SK-N-SH treated with all-trans-retinoic acid at 6 μM for 48 hours (cell line): ENCODE results near the gene PYGM.

Source experiments
- ARNTL ChIP-seq: fragments of 450-650 bp; formaldehyde crosslinking; IDR thresholded peaks from 2 replicates; pipeline ENCODE4 v1.5.0; 2020; ENCODE audit warnings: low read depth, mild to moderate bottlenecking, moderate library complexity, borderline replicate concordance
- CREB5 ChIP-seq: fragments of 250-450 bp; sonication (Bioruptor Pico); IDR thresholded peaks from 2 replicates; pipeline ENCODE4 v1.5.1; 2020; ENCODE audit warnings: low read depth, mild to moderate bottlenecking, moderate library complexity
- CSDC2 ChIP-seq: fragments of 250-450 bp; sonication (Bioruptor Pico); IDR thresholded peaks from 2 replicates; pipeline ENCODE4 v1.5.0; 2020; ENCODE audit warnings: mild to moderate bottlenecking, moderate library complexity
- ESRRG ChIP-seq: fragments of 250-450 bp; sonication (Bioruptor Pico); IDR thresholded peaks from 2 replicates; pipeline ENCODE4 v1.6.1; 2021; ENCODE audit warnings: mild to moderate bottlenecking
- GLIS3 ChIP-seq: fragments of 250-450 bp; sonication (Bioruptor Pico); IDR thresholded peaks from 2 replicates; pipeline ENCODE4 v1.5.0; 2020; ENCODE audit warnings: mild to moderate bottlenecking, moderate library complexity
- PATZ1 ChIP-seq: fragments of 250-450 bp; sonication (Bioruptor Pico); IDR thresholded peaks from 2 replicates; pipeline ENCODE4 v1.8.0; 2020; ENCODE audit warnings: mild to moderate bottlenecking, moderate library complexity, borderline replicate concordance
- TCF4 ChIP-seq: fragments of 250-450 bp; sonication (Bioruptor Pico); IDR thresholded peaks from 2 replicates; pipeline ENCODE4 v1.8.0; 2021; ENCODE audit warnings: mild to moderate bottlenecking, moderate library complexity, borderline replicate concordance
- ZC3H10 ChIP-seq: fragments of 250-450 bp; sonication (Bioruptor Pico); IDR thresholded peaks from 2 replicates; pipeline ENCODE4 v1.5.1; 2021; ENCODE audit warnings: mild to moderate bottlenecking, moderate library complexity
- ZFP3 ChIP-seq: fragments of 250-450 bp; sonication (Bioruptor Pico); IDR thresholded peaks from 2 replicates; pipeline ENCODE4 v1.5.0; 2020; ENCODE audit warnings: mild to moderate bottlenecking, moderate library complexity
- ZFP30 ChIP-seq: fragments of 450-650 bp; formaldehyde crosslinking; IDR thresholded peaks from 2 replicates; pipeline ENCODE4 v1.5.0; 2022; ENCODE audit warnings: mild to moderate bottlenecking, moderate library complexity
- ZNF565 ChIP-seq: fragments of 450-650 bp; formaldehyde crosslinking; conservative IDR thresholded peaks from 2 replicates; pipeline ENCODE4 v1.5.0; 2020; ENCODE audit warnings: low read depth, mild to moderate bottlenecking, moderate library complexity

DNA sequence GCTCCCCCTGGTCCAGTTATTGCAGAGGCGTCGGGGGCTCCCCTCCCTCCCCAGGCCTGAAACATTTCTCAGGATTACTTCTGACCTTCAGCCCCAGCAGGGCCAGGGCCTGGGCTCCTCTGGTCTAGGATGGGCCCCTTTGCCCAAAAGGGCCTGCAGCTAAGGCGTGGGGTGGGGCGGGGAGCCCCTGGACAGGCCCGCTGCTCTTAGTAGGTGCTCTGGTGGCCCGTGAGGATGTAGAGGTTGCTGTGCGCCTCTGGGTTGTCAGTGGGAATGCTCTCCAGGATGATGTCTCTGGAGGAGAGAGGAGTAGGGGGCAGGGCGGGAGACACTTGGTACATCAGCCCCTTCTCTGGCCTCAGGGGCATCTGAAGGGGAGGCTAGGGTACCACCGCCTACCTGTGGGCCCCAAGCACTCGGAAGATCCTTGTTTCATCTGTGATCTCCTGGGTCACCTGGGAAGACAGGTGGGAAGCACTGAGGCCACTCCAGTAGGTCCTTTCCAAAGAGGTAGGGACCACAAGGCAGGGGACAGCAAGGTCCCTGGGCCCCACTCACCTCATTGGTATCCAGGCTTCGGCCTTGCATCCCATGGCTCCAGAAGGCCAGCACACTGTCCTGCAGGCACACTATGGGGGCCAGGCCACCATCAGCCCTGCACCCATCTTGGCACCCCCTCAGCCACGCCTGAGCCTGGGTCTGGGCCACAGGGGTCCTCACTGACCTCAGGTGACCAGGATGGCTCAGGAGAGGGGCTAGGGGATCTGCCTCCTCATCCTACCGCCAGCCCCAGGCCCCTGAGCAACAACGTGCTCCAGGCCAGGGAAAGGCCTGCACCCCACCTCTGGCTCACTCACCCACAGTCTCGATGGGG, 29.8 kb upstream of the PYGM start:
- TF ChIP-seq CREB5 (no peak), ARNTL (CRISPR knock-in tag) (no peak), ZFP3 (no peak), ESRRG (CRISPR knock-in tag) (no peak), ZFP30 (no peak), CSDC2 (CRISPR knock-in tag) (no peak), PATZ1 (no peak), ZNF565 (CRISPR knock-in tag) (no peak), GLIS3 (CRISPR knock-in tag) (no peak), ZC3H10 (CRISPR knock-in tag) (no peak), TCF4 (CRISPR knock-in tag) (no peak)
